D721Med (cell line): ENCODE measurements around the gene S1PR1.
"Not testable (repeated sequence)": the region's sequence is repeated elsewhere in the genome, so short reads cannot be mapped to it uniquely, and the experiment has no call there.

Experiments used
- DNase-seq: peaks from one replicate; pipeline ENCODE4 v3.0.0; 2011; ENCODE audit warnings: low spot score; ENCODE audit not compliant: insufficient read length
- FAIRE-seq: peaks from 2 replicates; lab custom pipeline; 2011; peaks lifted over from hg19 to GRCh38; lab: Jason Lieb, UNC
- CTCF ChIP-seq: IDR thresholded peaks from 2 replicates; pipeline ENCODE4 v1.5.1; 2012; ENCODE audit warnings: mild to moderate bottlenecking, control low read depth; ENCODE audit not compliant: insufficient read depth; ENCODE audit errors: missing control alignments

The S1PR1 gene

GRCh38 chr1:101196668-101197067 is 40.2 kb upstream of the S1PR1 start:
- FAIRE-seq: no peak
- no peak for TF ChIP-seq CTCF
- no peak for DNase-seq

- TF ChIP-seq CTCF: no peak
- no peak for FAIRE-seq
- no peak for DNase-seq
Measured at GRCh38 chr1:101198842-101199636, 37.8 kb upstream of the S1PR1 start.

DNA sequence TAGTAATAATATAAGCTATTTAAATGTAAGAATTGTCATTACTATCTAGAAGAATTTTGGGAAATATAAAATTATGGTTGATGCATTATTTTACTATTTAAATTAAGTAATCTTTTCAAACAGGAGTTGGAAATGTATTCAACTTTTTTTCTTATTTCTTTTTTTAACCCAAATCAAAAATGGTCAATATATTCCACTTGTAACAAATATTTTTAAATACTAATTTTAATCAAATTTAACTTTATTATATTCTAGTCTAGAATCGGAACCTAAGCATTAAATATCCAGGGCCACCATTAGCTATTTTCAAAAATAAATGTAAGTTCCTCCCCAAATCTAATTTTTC is 37.2 kb upstream of the S1PR1 start:
- no peak for TF ChIP-seq CTCF
- no peak for DNase-seq
- no peak for FAIRE-seq

- TF ChIP-seq CTCF: no peak
- no peak for FAIRE-seq
- DNase-seq: no peak
Measured at GRCh38 chr1:101200513-101200912, 36.3 kb upstream of the S1PR1 start.

GRCh38 chr1:101203820-101204540 is 32.8 kb upstream of the S1PR1 start:
- FAIRE-seq: peak; percentile 21

GRCh38 chr1:101205457-101205856 is 31.4 kb upstream of the S1PR1 start:
- DNase-seq: no peak
- no peak for TF ChIP-seq CTCF
- no peak for FAIRE-seq

More at GRCh38 chr1:101203820-101204540, 32.8 kb upstream of the S1PR1 start:
- no peak for TF ChIP-seq CTCF
- DNase-seq: no peak

- not testable (repeated sequence) for FAIRE-seq
Measured at GRCh38 chr1:101206139-101206538, 30.7 kb upstream of the S1PR1 start.

DNA sequence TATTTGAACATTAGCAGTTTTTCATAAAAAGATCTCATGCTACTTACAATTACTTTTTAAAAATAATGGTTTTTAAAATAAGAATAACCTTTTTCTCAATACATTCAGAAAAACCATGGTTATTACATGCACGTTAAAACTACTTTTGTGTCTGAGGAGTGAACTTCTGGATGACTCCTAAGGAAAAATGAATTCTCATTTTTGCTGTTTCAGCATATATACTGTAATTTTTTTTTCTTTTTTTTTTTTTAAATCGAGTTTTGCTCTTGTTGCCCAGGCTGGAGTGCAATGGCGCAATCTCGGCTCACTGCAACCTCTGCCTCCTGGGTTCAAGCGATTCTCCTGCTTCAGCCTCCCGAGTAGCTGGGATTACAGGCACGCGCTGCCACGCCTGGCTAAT is 29.5 kb upstream of the S1PR1 start:
- FAIRE-seq, DNase-seq: not testable (repeated sequence)

More at GRCh38 chr1:101206139-101206538, 30.7 kb upstream of the S1PR1 start:
- DNase-seq: not testable (repeated sequence)
